Epithelial cell of esophagus (primary cell): ENCODE measurements around the gene ADPRHL1.
"Not testable (repeated sequence)": the region's sequence is repeated elsewhere in the genome, so short reads cannot be mapped to it uniquely, and the experiment has no call there.

ENCODE experiments used
- DNase-seq: peaks from one replicate; pipeline ENCODE4 v3.0.0; 2010; ENCODE audit warnings: low read depth
- H3K4me3 ChIP-seq: 2 replicates; pipeline ENCODE4 v1.5.1; 2011; ENCODE audit warnings: mild to moderate bottlenecking, low read length, control low read depth
- TF ChIP-seq, protein P1 (sequence below): IDR thresholded peaks from 2 replicates; pipeline ENCODE4 v1.5.1; 2011; ENCODE audit warnings: low read depth, mild to moderate bottlenecking, low read length, control low read depth, inconsistent platforms; ENCODE audit not compliant: insufficient read depth; ENCODE audit errors: missing control alignments

The ADPRHL1 gene

GRCh38 chr13:113383089-113383488 is 70.2 kb downstream of the ADPRHL1 start:
- no peak overlapping the region for H3K4me3 ChIP-seq
- DNase-seq: no peak
- TF ChIP-seq, protein P1, sequence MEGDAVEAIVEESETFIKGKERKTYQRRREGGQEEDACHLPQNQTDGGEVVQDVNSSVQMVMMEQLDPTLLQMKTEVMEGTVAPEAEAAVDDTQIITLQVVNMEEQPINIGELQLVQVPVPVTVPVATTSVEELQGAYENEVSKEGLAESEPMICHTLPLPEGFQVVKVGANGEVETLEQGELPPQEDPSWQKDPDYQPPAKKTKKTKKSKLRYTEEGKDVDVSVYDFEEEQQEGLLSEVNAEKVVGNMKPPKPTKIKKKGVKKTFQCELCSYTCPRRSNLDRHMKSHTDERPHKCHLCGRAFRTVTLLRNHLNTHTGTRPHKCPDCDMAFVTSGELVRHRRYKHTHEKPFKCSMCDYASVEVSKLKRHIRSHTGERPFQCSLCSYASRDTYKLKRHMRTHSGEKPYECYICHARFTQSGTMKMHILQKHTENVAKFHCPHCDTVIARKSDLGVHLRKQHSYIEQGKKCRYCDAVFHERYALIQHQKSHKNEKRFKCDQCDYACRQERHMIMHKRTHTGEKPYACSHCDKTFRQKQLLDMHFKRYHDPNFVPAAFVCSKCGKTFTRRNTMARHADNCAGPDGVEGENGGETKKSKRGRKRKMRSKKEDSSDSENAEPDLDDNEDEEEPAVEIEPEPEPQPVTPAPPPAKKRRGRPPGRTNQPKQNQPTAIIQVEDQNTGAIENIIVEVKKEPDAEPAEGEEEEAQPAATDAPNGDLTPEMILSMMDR: no peak

GRCh38 chr13:113382542-113382941 is 70.7 kb downstream of the ADPRHL1 start:
- H3K4me3 ChIP-seq, DNase-seq: not testable (repeated sequence)

- H3K4me3 ChIP-seq: no peak overlapping the region
- DNase-seq: no peak
- TF ChIP-seq, protein P1: no peak
Measured at GRCh38 chr13:113378825-113379224, 74.5 kb downstream of the ADPRHL1 start.

DNA sequence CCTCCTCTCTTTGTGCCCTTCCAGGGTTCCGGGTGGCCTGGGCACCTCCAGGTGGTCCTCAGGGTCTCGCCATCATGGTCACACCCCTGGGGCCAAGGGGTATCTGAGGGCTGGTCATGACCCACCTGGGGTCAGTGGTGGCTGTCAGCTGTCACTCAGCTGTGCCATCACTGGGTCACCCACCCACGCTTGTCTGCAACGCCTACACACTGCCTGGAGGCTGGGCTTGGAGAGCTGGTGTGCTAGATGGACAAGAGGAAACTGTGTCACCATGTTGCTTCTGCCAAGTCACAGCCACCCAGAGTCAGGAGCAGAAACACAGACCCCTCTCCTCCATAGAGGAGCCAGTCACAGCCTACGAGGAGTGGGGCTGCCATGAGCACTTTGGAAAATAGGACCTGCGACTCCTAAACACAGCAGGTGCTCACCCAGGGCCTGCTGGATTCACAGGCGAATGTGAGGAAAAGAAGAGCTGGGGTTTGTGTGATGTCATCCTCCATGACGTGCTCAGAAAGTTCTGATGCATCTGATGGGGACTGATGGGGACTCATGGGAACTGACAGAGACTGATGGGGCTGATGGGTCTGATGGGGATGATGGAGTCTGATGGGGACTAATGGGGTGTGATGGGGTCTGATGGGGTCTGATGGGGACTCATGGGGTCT is 78.6 kb downstream of the ADPRHL1 start:
- TF ChIP-seq, protein P1: no peak
- no peak for DNase-seq
- H3K4me3 ChIP-seq: no peak overlapping the region

- TF ChIP-seq, protein P1: no peak
- H3K4me3 ChIP-seq: no peak overlapping the region
- DNase-seq: no peak
Measured at GRCh38 chr13:113373811-113374485, 79.3 kb downstream of the ADPRHL1 start.

GRCh38 chr13:113371701-113372100 is 81.6 kb downstream of the ADPRHL1 start:
- H3K4me3 ChIP-seq, DNase-seq: not testable (repeated sequence)

DNA sequence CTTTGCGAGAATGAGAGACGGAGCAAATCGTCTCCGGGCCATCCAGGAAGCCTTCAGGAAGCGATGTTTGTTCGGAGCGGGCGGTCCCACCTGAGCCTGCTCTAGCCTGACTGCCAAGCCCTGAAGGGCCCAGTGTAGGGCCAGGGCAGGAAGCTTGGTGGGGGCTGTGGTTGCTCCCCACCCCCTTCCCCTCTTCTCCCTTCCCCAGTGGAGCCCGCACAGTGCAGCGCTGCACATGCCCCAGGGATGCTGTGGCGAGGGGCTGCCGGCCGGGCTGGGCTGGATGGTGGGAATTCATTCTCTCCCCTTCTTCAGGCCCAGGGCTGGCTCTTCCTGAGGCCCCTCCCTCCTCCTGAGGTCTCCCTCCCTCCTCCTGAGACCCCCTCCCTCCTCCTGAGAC is 82.2 kb downstream of the ADPRHL1 start:
- TF ChIP-seq, protein P1: no peak
- no peak for DNase-seq

GRCh38 chr13:113369881-113370280 is 83.4 kb downstream of the ADPRHL1 start:
- TF ChIP-seq, protein P1: no peak
- no peak for DNase-seq
- no peak overlapping the region for H3K4me3 ChIP-seq

More for the DNA sequence above, 82.2 kb downstream of the ADPRHL1 start:
- H3K4me3 ChIP-seq: no peak overlapping the region
